ENCODE results near the gene CYRIA.

Gene CYRIA

DNA sequence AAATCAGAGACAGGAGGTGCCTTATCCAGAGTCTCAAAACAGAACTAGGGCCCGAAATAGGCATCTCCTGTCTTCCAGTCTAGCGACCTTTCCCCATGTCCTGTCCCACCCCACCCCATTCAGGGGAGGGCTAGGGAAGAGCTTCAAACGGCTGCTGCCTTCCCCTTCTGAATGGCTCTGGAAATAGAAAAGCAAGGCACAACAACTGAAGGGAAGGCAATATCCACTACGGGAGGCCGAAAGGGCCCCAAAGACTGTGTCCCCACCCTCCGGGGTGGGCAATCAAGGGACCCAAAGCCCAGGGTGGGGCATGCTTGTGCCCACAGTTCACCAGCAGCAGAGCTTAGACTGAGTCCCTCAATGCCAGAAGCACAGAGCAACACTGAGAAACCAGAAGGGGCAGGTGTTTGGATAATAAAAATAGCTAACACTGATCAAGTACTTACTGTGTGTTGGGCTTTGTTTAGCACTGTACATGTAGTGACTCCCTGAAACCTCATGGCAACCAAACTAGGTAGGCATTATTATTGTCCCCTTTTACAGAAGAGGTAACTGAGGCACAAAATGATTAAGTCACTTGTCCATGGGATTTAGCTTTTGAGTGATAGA, 38.5 kb downstream of the CYRIA start:
- no peak for DNase-seq (ENCODE audit: low read depth)

GRCh38 chr2:16626497-16626896, 39.1 kb downstream of the CYRIA start:
- DNase-seq (ENCODE audit: low read depth): no peak

DNA sequence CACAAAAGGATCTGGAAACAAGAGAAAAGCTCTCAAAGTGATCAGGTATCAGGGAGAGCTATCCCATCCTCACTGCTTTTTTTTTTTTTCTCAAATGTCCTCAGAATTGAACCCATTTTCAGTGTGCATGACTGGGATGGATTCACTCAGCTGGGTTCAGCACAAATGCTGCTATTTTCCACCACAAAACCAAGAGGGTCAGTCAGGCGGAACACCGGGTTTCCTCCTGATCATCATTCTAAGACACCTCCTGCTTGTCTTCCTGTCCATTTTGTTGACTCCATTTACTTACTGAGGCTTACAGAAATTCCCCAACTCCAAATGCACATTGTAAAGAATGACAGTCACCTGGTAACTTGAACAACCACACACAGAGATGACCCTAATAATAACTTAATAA, 39.9 kb downstream of the CYRIA start:
- no peak for DNase-seq (ENCODE audit: low read depth)

- no peak for DNase-seq (ENCODE audit: low read depth)
Measured at GRCh38 chr2:16625201-16625729, 40.4 kb downstream of the CYRIA start.

DNA sequence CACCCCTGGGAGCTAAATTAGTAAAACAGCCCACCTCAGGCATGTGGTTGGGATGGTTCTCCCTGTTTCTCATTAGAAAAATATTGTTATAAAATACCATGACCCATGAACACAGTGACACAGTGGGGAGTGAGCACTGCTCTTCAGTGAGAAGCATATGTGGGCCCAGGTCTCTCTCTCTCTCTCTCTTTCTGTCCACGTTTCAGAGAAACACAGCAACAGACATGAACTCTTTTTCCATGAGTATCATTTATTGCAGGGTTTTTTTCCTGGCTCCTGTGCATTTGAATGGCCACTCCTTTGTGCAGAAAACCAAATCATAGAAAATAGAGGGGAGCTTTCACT, 41.2 kb downstream of the CYRIA start:
- DNase-seq (ENCODE audit: low read depth): no peak

- DNase-seq (ENCODE audit: low read depth): no peak
Measured at GRCh38 chr2:16623564-16624435, 41.8 kb downstream of the CYRIA start.

GRCh38 chr2:16623031-16623430, 42.6 kb downstream of the CYRIA start:
- DNase-seq (ENCODE audit: low read depth): no peak

DNA sequence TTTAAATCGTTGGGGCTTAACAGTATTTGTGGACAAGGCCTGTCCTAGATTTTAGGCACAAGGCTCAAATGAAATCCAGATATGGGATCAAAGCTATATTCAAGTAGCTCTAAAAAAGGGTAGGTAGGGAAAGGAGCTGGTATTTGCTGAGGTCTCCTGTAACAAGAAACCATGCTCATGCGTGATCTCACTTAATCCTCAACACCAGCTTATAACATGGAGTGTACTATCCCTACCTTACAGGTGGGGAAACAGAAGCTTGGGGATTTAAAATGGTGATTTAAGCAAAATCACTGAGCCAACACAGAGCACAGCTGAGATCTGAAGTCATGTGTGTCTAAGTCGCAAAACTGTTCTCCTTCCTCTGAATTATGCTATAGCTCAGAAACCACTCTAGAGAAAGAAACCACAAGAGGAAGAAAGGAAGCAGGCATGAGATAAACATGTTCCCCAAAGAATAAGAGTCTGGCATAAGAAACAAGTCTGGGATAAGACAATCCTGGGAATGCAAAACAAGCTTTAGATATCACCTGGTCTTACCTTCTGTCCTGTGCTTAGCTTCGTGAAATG, 43.1 kb downstream of the CYRIA start:
- DNase-seq (ENCODE audit: low read depth): no peak

GRCh38 chr2:16621316-16621715, 44.3 kb downstream of the CYRIA start:
- DNase-seq (ENCODE audit: low read depth): no peak

DNA sequence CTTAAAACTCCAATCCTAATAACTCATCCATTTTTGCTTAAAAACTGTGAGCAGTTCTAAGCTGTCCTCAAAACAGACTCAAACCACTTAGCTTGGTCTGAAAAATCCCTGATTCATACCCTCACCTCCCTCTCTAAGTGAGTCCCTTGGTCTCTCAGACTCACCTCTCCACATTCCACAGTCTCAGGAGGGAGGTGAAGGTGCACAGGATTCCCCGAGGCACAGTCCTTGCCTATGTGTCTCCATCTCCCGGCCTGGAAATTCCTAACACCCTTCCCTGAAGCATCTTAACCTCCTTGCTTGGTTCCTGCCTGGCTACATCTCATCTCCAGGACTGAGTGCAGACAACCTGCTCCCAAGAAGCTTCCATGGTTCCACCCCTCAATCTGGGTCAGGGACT, 45.0 kb downstream of the CYRIA start:
- DNase-seq (ENCODE audit: low read depth): no peak

GRCh38 chr2:16619576-16620245, 45.9 kb downstream of the CYRIA start:
- DNase-seq (ENCODE audit: low read depth): no peak

DNA sequence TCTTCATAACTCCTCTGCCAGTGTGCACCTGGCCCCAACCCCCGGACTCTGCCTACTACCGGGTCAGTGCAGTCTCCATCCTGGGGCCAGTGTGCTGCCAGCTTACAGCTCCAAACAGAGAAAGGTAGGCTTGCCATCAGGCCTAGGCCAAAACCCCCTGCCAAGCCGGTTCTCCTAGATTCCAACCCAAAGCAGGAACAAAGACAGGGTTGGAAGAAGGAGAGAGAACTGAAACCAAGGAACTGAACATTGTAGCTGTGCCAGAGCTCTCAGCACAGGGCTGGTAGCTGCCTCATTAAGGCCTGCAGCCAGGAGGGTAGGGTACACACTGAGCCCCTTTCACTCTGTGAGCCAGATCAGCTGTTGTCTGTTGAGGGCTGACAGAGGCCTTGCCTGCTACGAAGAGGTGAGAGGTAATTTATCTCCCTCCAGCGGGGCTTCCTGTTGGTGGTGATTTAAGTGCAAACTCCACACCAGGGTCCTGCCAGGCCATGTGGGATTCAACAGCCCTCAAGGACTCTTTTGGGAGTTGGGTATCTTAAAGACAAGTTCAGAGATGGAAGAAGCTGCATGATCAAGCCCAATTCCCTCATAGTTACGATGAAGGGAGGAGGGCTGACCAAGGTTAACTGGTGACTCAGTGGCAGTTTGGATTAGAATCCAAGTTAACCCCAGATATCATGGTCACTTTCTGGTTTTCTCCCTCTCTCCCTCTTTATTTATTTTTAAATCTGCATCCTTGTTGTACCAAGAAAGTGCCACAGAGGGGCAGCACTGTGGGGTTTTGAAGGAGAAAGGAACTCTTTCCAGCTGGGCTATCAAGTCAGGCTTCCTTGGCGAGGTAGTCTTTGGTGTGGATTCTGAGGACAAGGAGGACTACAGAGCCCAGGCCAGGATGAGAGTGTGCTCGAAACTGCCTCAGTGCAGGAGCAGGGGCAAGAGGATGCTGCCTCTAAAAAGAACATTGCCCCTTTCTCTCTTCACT, 48.1 kb downstream of the CYRIA start:
- no peak for DNase-seq (ENCODE audit: low read depth)

Data from activated T-helper 1 cell treated with Interleukin-2 at 50 U/mL for 16 hours (primary cell).